ENCODE measurements around the gene SNRNP40.

- no peak for TF ChIP-seq POLR2AphosphoS5 (IDR thresholded peaks at IDR 0.05; ENCODE audit: low read depth, low read length)
- TF ChIP-seq SIN3A (IDR thresholded peaks at IDR 0.05; ENCODE audit: borderline replicate concordance, insufficient read depth, low read length) = no peak
- TF ChIP-seq, protein P1, sequence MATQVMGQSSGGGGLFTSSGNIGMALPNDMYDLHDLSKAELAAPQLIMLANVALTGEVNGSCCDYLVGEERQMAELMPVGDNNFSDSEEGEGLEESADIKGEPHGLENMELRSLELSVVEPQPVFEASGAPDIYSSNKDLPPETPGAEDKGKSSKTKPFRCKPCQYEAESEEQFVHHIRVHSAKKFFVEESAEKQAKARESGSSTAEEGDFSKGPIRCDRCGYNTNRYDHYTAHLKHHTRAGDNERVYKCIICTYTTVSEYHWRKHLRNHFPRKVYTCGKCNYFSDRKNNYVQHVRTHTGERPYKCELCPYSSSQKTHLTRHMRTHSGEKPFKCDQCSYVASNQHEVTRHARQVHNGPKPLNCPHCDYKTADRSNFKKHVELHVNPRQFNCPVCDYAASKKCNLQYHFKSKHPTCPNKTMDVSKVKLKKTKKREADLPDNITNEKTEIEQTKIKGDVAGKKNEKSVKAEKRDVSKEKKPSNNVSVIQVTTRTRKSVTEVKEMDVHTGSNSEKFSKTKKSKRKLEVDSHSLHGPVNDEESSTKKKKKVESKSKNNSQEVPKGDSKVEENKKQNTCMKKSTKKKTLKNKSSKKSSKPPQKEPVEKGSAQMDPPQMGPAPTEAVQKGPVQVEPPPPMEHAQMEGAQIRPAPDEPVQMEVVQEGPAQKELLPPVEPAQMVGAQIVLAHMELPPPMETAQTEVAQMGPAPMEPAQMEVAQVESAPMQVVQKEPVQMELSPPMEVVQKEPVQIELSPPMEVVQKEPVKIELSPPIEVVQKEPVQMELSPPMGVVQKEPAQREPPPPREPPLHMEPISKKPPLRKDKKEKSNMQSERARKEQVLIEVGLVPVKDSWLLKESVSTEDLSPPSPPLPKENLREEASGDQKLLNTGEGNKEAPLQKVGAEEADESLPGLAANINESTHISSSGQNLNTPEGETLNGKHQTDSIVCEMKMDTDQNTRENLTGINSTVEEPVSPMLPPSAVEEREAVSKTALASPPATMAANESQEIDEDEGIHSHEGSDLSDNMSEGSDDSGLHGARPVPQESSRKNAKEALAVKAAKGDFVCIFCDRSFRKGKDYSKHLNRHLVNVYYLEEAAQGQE (IDR thresholded peaks at IDR 0.05; ENCODE audit: insufficient read depth in 1 of 2, low read depth in 2 of 2, low read length in 2 of 2) = no peak
- TF ChIP-seq TAF1 (IDR thresholded peaks at IDR 0.05; ENCODE audit: borderline replicate concordance, insufficient read depth, low read length) = no peak
Observed at GRCh38 chr1:31308036-31308435, 11.4 kb upstream of the SNRNP40 start.
